Glomerular visceral epithelial cell (primary cell): ENCODE data around the gene DNAAF3.
A peak's percentile ranks its signal among the peaks of the same experiment; 100 is the strongest.

ENCODE experiments used
- DNase-seq: peaks from one replicate; pipeline ENCODE4 v3.0.0-alpha.2; 2016; ENCODE audit errors: extremely low spot score

Gene DNAAF3

GRCh38 chr19:55116232-55116858 lies 50.1 kb downstream of the DNAAF3 start:
- DNase-seq: peak; percentile 60

DNA sequence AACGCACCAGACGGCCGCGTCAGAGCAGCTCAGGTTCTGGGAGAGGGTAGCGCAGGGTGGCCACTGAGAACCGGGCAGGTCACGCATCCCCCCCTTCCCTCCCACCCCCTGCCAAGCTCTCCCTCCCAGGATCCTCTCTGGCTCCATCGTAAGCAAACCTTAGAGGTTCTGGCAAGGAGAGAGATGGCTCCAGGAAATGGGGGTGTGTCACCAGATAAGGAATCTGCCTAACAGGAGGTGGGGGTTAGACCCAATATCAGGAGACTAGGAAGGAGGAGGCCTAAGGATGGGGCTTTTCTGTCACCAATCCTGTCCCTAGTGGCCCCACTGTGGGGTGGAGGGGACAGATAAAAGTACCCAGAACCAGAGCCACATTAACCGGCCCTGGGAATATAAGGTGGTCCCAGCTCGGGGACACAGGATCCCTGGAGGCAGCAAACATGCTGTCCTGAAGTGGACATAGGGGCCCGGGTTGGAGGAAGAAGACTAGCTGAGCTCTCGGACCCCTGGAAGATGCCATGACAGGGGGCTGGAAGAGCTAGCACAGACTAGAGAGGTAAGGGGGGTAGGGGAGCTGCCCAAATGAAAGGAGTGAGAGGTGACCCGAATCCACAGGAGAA lies 50.9 kb downstream of the DNAAF3 start:
- no peak for DNase-seq

DNA sequence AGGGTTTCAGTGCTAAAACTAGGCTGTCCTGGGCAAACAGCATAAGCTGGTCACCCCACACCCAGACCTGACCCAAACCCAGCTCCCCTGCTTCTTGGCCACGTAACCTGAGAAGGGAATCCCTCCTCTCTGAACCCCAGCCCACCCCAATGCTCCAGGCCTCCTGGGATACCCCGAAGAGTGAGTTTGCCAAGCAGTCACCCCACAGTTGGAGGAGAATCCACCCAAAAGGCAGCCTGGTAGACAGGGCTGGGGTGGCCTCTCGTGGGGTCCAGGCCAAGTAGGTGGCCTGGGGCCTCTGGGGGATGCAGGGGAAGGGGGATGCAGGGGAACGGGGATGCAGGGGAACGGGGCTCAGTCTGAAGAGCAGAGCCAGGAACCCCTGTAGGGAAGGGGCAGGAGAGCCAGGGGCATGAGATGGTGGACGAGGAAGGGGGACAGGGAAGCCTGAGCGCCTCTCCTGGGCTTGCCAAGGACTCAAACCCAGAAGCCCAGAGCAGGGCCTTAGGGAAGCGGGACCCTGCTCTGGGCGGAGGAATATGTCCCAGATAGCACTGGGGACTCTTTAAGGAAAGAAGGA lies 51.8 kb downstream of the DNAAF3 start:
- DNase-seq: no peak

DNA sequence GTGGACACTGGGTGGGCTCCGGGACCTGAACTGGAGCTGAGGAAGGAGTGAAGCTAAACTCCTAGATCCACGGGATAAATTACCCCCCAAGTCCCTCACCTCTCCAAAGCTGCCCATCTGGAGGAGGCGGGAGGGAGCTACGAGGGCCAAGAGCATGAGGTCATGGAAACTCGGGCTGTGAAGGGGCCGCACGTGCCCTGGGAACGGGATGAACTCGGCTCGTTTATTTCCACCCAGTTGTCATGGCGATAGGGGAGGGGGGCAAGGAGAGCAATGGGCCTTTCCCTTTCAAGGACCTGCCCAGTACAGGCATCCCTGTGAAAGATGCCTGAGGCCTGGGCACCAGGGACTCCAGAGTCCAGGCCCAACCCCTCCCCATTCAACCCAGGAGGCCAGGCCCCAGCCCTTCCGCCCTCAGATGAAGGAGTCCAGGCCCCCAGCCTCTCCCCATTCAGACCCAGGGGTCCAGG lies 52.8 kb downstream of the DNAAF3 start:
- peak; percentile 97 for DNase-seq

GRCh38 chr19:55112777-55113569 lies 53.4 kb downstream of the DNAAF3 start:
- DNase-seq: peak; percentile 57

DNA sequence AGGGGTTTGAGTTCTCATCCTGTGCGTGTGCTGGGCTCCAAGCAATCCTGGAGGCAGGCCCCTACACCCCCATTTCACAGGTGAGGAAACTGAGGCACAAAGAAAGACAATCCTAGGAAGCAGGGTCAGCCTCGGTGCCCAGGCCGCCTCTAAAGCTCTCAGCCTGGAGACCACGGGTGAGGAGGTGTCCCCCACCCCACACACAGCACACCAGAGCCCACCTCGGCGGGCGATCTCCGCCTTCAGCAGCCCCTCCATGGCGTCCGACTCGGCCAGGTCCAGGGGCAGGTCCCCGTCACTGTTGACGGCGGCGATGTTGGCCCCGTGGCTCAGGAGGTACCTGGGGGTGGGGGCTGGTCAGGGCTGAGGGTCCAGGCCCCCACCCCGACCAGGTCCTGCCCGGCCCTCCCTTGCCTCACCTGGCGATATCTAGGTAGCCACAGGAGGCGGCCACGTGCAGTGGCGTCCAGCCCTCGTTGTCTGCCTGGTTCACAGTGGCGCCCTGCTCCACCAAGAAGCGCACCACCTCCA lies 54.1 kb downstream of the DNAAF3 start:
- no peak for DNase-seq

DNA sequence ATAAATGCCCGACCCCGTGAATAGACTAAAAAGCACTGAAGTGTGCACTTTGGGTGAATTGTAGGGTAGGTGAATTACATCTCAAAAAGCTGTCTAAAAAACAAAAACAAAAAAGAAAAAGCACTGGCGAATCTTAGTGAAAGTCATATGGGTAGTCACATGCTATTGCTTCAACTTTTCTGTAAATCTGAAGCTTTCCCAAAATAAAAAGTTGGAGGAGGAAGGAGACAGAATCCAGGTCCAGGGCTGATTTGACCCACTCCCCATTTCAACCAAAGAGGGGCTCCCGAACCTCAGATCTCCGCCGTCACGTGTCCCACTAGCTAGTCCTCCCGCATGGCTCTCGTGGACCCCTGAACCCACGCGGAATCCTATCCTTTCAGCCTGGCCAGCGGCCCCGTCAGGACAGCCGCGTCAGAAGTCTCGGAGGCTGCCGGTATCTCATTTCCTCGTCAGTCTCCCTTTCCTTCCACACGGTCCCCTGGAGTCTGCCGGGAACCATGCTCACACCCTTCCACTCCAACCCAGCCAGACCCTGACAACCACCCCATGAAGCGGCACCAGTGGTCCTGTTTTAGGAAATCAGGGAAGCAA lies 55.1 kb downstream of the DNAAF3 start:
- DNase-seq: no peak

DNA sequence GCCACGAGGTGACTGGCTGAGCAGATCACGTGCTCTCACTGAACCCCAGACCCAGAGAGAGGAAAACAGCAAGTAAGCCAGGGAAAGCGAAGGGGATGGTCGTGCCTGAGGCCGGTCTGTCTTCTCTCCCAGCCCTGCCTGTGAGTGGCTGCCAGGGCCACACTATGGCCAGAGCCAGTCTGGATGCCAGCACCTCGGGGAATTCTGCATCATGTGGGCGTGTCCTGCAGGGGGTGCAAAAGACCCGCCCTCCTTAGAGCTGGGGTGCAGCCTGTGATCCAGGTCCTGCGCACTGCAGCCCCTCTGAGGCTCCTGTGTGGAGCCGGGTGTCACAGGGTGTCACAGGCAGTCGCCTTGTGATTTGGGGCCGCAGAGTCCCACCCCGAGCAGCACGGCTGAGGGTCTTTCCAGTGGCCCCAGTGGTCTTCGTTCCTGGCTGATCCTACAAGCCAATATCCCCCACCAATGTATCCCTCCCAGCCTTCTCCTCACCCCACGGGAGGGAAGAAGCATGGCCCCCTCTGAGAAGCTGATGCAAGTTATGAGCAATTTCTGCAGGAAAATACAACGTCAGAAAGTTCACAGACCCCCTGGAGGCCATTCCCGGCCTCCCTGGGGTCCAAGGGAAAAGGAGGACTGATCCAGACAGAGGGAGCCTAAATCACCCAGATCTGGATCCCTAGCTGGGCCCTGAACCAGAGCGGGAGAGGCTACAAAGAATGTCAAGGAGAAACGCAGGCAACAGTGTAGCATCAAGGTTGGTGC lies 56.7 kb downstream of the DNAAF3 start:
- DNase-seq: no peak
